EH (cell line): ENCODE data around the gene CAMTA1.
"Not testable (repeated sequence)": the region's sequence is repeated elsewhere in the genome, so short reads cannot be mapped to it uniquely, and the experiment has no call there.

ENCODE experiments used
- DNase-seq: peaks from one replicate; pipeline ENCODE4 v3.0.0-alpha.2; 2015; ENCODE audit warnings: low read depth

Gene CAMTA1

DNA sequence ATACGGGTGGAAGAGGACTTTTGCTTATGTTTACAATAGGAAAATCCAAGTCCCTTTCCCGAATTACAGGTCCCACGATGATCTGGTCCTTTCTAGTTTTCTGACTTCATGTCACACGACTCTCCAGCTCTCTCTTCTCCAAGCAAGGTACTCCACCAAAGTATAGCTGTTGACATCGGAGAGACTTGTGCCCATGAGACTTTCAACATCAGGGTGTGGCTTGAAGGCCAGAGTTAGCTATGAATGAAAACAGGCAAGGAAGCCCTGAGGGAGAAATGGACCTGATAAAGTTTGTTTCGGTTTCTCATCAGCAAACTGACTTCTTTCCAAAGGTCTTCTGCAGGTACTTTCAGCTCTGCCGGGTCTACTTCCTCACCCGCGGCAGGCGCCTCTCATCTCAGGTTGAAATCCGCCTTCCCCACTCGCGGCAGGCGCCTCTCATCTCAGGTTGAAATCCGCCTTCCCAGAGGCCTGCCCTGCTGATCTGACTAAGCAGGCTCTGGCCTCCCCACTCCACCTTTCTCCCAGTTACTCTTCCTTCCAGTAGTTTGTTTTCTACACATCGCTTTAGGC lies 996.8 kb downstream of the CAMTA1 start:
- DNase-seq: no peak

DNA sequence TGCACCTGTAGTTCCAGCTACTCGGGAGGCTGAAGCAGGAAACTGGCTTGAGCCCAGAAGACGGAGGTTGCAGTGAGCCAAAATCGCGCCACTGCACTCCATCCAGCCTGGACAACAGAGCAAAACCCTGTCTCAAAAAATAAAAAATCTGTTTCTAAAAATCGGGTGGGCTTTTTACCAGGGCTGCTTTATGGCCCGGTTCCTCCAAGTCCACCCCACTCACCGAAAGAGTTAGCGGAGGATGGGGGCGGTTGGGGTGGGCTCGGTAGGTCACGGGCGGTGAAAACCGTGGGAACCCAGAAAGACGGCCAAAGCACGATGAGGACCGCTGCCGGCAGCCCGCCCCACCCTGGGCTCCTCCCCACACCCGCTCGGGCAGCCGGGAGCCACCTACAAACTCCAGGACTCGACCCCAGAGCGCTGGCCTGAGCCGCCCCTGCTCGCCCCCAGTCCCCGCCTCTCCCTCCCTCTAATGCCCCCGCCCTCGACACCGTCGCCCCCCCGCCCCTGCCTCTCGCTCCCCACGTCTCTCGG lies 998.0 kb downstream of the CAMTA1 start:
- peak; percentile 77 for DNase-seq

DNA sequence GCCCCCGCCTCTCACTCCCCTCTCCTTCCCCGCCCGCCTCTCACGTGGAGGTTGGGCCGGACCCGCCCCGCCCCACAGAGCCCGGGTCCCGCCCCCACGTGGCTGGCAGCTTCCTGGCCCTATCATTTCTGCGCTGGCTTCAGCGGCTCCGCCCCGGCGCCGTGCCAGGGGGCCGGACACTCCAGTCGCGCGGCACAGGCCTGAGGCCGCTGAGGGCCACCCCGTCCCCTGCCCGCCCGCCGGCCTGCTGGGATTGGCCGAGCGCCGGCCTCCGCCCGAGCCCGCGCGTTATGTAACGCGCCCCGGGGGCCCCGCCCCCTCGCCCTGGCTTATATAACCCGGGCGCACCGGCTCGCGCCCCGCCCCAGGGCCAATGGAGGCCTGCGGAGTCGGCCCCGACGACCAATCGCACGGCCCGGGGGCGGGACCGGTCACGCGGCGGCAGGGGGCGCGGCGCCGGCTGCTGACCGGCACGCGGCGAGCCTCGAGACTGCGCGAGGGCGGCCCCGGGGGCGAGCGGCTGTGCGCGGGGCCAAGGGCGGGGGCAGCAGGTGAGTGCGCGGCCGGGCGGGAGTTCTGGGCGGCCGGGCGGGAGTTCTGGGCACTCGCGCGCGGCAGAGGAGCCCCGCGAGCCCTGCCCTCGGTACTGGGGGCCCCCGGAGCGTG lies 998.7 kb downstream of the CAMTA1 start, which contains the start of gene PER3:
Gene PER3 (plus strand): TSS at position 466 of the 666 bp plus-strand sequence. CDS start 587 bp downstream, outside the sequence.
- DNase-seq: peak; percentile 97

DNA sequence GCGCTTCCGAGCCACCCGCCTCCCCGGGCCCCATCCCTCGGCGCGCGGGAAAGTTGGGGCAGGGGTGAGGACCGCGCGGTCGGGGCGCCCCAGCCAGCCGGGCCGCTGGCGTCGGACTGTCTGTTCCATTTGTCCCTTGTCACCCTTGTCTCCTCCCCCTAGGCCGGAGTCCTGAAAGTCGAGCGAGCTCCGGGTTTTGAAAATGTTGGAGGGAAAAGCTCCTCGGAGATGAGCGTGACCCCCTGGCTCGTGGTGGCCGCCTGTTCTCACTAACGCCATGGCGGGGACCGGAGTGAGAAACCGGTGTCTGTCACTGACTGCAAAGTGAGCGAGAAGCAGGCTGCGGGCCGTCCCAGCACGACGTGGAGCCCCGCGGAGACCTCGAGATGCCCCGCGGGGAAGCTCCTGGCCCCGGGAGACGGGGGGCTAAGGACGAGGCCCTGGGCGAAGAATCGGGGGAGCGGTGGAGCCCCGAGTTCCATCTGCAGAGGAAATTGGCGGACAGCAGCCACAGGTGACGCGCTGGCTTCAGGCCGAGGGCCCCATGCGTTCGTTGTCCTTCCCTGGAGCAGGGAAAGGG lies 999.3 kb downstream of the CAMTA1 start:
- peak; percentile 41 for DNase-seq

DNA sequence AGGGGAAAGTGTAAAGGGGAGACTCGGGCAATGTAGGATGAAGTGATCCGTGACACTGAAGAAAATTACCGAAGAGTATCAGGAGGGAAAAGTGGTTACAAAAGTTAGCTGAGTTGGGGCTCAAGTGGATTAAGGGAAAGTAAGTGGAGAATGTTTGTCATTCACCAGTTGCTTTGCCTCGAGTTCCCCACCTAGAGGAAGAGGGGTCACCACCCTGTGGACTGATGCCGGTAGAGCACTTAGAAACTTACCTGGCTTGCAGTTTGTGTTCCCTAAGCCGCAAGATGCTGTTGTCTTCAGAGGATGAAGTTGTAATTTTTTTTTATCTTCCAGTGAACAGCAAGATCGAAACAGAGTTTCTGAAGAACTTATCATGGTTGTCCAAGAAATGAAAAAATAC lies 999.9 kb downstream of the CAMTA1 start:
- no peak for DNase-seq

DNA sequence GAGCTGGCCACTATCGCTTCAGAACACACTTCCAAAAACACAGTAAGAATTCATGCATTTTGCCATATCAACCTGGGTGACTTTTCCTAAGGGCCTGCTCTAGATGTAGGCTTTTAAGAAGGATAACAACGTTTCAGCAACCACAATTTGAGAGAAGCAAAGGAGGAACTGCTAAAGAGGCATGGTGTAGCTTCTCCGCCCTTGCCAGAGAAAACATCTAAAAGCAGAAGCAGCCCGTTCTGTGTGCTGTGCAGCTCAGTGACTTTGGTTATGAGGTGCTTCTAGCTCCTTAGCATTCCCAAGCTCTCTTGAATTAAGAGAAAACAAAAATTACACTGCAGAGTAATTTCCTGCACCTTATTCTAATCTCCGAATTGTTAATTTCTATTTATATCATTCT lies 1001.5 kb downstream of the CAMTA1 start:
- no peak for DNase-seq

DNA sequence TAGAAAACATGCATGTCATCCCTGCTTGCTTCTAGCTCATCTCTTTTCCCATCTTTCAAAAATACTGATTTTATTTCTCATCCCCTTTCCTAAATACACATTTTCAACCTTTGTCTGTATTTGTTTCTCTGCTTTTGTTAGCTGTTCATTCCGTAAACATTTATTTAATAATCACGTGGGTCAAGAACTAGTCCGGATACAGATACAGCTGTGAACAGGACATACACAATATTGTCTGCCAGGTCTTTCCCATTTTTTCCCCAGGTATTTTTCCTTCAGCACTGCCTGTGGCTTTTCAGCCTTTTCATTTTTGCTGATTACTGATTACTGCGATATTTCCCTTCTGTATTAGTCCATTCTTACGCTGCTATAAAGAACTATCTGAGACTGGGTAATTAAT lies 1004.6 kb downstream of the CAMTA1 start:
- DNase-seq: no peak

DNA sequence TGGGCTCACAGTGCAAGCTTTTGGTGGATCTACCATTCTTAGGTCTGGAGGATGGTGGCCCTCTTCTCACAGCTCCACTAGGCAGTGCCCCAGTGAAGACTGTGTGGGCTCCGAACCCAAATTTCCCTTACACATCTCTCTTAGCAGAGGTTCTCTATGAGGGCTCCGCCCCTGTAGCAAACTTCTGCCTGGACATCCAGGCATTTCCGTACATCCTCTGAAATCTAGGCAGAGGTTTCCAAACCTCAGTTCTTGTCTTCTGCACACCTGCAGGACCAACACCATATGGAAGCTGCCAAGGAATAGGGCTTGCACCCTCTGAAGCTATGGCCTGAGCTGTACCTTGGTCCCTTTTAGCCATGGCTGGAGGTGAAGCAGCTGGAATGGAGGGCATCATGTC lies 1005.8 kb downstream of the CAMTA1 start:
- not testable (repeated sequence) for DNase-seq

DNA sequence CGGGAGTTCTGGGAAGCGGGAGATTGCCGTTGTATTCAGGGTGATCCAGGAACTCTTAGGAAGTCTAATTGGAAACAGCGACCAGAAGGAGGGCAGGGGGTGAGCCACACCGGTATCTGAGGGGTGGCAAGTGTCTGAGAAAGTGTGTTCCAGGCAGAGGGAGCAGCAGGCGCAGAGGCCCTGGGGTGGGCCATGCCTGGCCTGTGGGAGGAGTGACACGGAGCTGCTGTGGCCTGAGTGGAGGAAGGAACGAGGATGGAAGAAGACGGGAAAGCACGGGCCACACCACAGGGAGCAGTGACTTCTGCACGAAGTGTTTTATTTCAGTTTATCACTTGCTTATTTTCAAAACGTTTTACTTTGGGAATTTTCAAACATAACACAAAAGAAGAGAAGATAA lies 1010.2 kb downstream of the CAMTA1 start:
- DNase-seq: no peak

DNA sequence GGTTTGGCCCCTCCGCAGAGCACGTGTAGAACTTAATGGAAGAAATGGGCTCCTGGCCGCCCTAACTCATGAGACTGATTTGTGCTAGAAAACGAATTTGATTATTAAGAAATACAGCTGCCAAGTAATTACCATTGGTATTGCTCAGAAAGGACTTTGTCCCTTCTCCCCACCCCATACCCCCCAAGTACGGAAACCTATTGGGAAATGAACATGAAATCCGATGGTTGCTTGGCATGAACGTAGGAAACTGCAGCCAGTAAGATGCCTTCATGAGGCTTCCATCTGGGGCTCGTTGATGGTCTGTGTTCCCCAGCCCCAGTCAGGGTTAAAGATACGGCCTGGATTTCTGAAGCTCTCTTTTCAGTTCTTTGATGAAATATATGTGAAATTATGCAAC lies 1020.2 kb downstream of the CAMTA1 start:
- DNase-seq: no peak

DNA sequence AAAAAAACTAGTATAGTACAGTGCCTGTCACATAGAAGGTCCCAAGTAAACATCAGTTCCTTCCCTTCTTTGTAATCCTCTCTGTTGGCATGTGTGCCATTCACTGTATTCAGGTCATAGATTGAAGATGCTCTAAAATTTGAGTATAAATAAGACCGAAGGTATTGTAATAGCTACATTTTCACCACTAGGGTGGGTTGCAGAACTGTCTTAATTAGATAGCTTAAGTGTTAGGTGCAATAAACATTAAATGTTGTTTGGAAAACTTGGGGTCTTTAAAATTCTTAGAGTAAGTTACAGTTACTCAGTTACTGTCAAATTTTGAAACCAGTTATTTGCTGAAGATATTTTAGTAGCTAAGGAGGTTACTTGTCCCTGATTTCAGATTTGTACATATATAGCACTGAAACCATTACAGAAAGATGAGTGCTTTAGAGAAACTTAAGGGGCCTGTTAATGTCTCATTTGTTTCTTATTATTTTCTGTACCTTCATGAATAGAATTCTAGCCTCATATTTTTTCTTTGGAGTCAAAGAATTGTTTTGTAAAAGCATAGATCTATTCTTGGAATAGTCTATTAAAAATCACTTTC lies 1023.1 kb downstream of the CAMTA1 start:
- peak; percentile 41 for DNase-seq

DNA sequence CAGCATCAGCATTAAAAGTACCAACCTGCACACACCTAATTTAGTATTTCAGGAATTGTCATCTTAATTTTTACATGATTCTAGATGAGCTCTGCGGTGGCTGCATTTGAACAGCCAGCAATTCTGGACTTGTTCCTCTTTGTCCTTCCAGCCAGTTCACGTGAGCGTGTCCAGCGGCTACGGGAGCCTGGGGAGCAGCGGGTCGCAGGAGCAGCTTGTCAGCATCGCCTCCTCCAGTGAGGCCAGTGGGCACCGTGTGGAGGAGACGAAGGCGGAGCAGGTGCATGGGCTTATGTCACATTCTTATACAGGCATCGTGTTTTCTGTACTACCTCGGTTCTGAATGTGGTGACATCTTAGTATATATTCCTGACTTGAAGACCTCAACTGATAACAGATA lies 1024.5 kb downstream of the CAMTA1 start:
- no peak for DNase-seq

DNA sequence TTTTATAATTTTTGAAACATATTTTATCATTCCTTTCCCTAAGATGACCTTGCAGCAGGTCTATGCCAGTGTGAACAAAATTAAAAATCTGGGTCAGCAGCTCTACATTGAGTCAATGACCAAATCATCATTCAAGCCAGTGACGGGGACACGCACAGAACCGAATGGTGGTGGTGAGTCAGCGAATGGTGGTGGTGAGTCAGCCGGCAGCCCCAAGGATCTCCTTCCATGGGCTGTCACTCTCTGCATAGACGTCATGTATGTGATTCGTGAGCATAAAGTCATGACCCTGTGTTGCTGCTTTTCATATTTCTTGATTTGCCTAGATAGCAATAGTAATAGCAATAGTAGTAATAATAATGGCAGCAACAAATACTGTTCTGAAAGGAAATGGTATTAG lies 1025.1 kb downstream of the CAMTA1 start:
- DNase-seq: peak; percentile 91

DNA sequence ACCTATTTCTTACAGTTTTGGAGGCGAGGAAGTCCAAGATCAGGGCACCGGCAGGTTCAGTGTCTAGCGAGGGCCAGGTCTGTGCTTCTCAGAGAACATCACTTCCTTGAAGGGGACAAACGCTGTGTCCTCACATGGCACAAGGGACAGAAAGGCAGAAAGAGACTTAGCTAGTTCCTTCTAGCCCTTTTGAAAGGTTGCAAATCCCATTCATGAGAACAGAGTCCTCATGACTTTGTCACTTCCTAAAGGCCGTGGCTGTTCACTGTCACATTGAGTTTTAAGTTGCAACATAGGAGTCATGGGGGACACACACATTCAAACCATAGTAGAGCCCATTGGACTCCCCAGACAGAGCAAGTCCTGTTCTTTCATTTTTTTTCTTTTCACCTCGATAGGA lies 1026.2 kb downstream of the CAMTA1 start:
- no peak for DNase-seq

DNA sequence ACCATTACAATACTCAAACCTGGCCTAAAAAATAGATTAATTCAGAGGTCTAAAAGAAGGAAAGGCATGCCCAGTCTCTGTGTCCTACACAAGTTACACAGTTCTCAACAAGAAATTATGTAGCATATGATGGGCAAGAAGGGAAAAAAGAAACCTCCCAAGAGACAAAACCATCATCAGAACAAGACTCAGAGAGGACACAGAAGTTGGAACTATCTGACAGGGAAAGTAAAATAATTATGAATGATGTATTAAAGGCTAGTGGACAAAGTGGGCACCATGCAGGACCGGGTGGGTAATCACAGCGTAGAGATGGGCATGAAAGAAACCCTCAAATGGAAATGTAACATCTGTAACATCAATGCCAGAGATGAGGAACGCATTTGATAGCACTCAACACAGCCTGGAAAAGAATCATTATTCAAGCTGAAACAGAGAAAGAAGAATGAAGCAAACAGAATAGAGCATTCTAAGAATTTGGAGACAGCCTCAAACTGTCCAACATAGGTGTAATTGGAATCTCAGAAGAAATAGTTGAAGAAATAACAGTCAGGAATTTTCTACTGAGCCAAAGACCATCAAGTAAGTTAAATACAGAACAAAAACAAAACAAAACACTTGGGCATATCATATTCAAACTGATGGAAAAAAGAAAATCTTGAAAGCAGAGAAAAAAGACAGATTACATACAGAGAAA lies 1028.6 kb downstream of the CAMTA1 start:
- no peak for DNase-seq
